Body of pancreas (tissue), 4 donors: ENCODE results near the gene LRRC73.

Source experiments
- POLR2A ChIP-seq, 3 donors: fragments of 450-650 bp; IDR thresholded peaks; one replicate each; pipeline ENCODE4 v1.6.1; 2016; ENCODE audit warnings: antibody characterized with exemption in 3 of 3, mild to moderate bottlenecking in 2 of 3
- TF ChIP-seq, protein P1 (sequence below), 7 experiments: fragments of 450-650 bp in 4 of 7; fragments of 200-600 bp in 3 of 7; sonication (generic) in 3 of 7; IDR thresholded peaks; one replicate each; pipeline ENCODE4 v1.5.1; 2016 to 2019; ENCODE audit warnings: antibody characterized with exemption in 7 of 7

DNA sequence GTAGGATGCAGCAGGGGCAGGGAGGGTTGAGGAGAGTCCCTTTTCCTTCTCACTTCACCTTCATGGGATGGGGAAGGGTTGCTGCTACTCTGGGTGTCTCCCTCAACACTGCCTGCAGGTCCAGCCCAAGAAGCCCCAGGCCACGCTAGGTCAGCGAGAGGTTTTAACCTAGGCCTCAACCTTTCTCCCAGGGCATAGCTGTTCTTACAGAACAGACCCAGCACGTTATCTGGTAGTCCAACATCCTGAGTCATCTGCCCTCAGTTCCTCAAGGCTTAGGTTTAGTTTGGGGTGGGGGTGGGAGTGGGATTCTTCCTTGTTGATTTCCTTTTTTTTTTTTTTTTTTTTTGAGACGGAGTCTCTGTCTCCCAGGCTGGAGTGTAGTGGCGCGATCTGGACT is 15.8 kb downstream of the LRRC73 start:
- TF ChIP-seq, protein P1, sequence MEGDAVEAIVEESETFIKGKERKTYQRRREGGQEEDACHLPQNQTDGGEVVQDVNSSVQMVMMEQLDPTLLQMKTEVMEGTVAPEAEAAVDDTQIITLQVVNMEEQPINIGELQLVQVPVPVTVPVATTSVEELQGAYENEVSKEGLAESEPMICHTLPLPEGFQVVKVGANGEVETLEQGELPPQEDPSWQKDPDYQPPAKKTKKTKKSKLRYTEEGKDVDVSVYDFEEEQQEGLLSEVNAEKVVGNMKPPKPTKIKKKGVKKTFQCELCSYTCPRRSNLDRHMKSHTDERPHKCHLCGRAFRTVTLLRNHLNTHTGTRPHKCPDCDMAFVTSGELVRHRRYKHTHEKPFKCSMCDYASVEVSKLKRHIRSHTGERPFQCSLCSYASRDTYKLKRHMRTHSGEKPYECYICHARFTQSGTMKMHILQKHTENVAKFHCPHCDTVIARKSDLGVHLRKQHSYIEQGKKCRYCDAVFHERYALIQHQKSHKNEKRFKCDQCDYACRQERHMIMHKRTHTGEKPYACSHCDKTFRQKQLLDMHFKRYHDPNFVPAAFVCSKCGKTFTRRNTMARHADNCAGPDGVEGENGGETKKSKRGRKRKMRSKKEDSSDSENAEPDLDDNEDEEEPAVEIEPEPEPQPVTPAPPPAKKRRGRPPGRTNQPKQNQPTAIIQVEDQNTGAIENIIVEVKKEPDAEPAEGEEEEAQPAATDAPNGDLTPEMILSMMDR (IDR thresholded peaks at IDR 0.05): no peak
- TF ChIP-seq POLR2A (IDR thresholded peaks at IDR 0.05): no peak
